Subcutaneous adipose tissue (tissue), 4 donors: ENCODE data around the gene SSH2. TPM values are rescaled to one million over a fixed set of nuclear protein-coding genes. Genes with fewer than 3 reads are reported as not detected.

ENCODE experiments used
- CTCF ChIP-seq: fragments of 450-650 bp; IDR thresholded peaks from one replicate; pipeline ENCODE4 v1.5.1; 2016; ENCODE audit warnings: low read depth, mild to moderate bottlenecking, control low read depth, antibody characterized with exemption, moderate library complexity
- total RNA-seq, 4 donors: library from RNA; depleted of rRNA; stranded (reverse); fragments of >200 nt; gene quantifications; one replicate each; pipeline ENCODE4 v1.1.0, GENCODE V29; 2016

The SSH2 gene
- total RNA-seq, 4 donors from 2014 or later, result 51.8 to 70.6 (median 61.4) TPM

- TF ChIP-seq CTCF, result no peak
Observed at GRCh38 chr17:29749045-29749825, 180.8 kb downstream of the SSH2 start.

- no peak for TF ChIP-seq CTCF
Observed at GRCh38 chr17:29748400-29748799, 181.6 kb downstream of the SSH2 start.

- TF ChIP-seq CTCF, result no peak
Observed at GRCh38 chr17:29747660-29748059, 182.4 kb downstream of the SSH2 start.

GRCh38 chr17:29746669-29747068 is 183.4 kb downstream of the SSH2 start:
- TF ChIP-seq CTCF, result no peak

GRCh38 chr17:29744121-29744520 is 185.9 kb downstream of the SSH2 start:
- no peak for TF ChIP-seq CTCF

- no peak for TF ChIP-seq CTCF
Observed at GRCh38 chr17:29742210-29742513, 187.9 kb downstream of the SSH2 start.

GRCh38 chr17:29740017-29740416 is 190.0 kb downstream of the SSH2 start:
- TF ChIP-seq CTCF, result no peak
